ENCODE results near the gene VEGFC.

The VEGFC gene

DNA sequence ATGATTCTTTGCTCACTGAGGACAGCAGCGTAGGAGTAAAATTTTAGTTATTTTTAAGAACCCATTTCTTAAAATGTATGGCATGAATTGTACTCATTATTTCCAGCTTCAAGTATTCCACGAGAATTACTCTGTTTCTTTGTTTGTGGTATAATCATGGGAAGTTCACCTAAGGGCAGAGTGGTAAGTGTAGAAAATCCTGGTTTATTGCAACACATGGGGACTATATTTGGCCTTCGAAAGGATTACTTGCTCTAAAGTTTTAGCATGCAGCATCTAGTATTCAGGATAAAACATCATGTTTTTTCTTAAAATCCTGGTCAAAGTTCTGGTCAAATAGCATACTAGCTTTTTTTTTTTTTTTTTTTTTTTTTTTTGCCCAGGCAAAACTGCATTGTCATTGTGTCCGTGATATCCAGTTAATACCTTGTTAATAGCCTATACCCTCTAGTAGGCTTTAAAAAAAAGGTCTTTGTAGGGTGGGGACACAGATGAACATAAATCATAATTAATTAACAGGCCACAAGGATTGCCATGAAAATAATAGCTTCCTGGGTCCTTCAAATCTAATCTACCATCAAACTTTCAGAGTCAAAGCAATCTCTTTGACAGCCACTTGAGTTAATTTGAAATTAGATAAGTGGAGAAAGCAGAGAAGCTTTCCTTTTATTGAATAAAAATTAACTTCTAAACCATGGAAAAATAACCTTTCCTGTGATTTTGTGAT is 44.6 kb upstream of the VEGFC start:
- no peak overlapping the region for H3K4me3 ChIP-seq (ENCODE audit: low read depth, low read length)
- ChIA-PET POLR2A (interaction anchor here (1.2 kb wide), 1 partner anchor 45 kb away, joined by 4 read pairs; the partner anchor contains the start of gene VEGFC), CTCF (interaction anchor here (1.2 kb wide), 1 partner anchor 210 kb away, joined by 3 read pairs; no protein-coding TSS in a partner anchor)
- DNase-seq (ENCODE audit: low read depth, low spot score) = no peak
- TF ChIP-seq CTCF (IDR thresholded peaks at IDR 0.05; ENCODE audit: insufficient read depth, low read length, missing control alignments) = no peak

DNA sequence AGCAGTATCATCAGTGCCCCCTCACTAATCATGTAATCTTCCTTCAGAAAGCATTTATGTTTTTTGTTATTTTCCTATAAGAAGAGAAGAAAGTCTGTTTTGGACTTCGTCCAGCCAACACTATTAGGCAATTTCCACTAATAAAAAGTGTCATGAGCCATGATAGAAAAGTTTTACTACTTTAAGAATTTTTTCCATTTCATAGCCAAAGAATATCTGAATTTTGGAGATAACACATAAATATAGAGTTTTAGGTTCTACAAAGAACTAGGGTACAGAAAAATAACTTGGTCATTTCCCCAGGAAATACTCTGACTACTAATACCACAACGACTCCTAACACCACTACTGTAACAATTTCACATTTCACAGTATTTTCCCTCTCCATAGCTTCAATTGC is 41.8 kb upstream of the VEGFC start:
- ChIA-PET CTCF (no interaction called here), POLR2A (no interaction called here)
- no peak overlapping the region for H3K4me3 ChIP-seq (ENCODE audit: low read depth, low read length)
- TF ChIP-seq CTCF (IDR thresholded peaks at IDR 0.05; ENCODE audit: insufficient read depth, low read length, missing control alignments) = no peak
- no peak for DNase-seq (ENCODE audit: low read depth, low spot score)

DNA sequence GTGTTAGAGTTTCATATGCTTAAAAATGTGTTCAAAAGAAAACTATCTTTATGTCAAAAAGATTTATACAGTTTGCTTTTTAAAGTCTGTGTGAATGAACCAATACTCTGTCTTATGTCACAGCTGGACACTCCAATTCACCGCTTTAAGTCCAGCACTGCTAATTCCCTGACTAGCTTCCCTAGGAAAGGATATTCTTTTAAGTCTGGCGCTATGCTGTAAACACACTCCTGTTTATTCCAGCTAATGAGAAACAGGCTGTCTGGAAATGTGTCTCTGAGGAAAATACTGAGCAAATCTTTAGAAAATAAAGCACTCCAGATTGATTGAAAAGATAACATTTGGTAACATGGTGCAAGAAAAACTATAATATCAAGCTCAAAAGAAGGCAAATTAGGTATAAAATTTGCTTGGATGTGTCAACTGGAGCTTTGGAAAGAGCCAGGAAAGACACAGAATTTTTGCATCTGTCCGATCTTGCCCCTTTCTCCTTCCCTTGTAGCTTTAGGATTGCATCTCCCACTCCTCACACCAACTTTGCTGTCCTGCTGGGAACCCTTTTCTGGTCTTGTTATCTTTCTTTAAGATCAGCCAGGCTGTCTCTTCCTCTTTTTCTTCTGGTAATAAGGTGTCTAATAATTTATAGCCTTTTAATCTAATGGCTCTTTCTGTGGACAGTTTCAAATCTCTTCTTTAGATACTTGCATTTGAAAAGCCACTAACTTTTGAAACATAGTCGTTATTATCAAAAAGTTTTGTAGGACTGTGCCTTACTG is 40.9 kb upstream of the VEGFC start:
- TF ChIP-seq CTCF (IDR thresholded peaks at IDR 0.05; ENCODE audit: insufficient read depth, low read length, missing control alignments) = no peak
- ChIA-PET CTCF (interaction anchor here (0.7 to 1.4 kb wide), 3 partner anchors 8 to 214 kb away, joined by 3 to 4 read pairs (median 3); no protein-coding TSS in a partner anchor), POLR2A (no interaction called here)
- DNase-seq (ENCODE audit: low read depth, low spot score) = no peak
- no peak overlapping the region for H3K4me3 ChIP-seq (ENCODE audit: low read depth, low read length)

- ChIA-PET CTCF (interaction anchor here (1.3 to 1.6 kb wide), 2 partner anchors 10 to 216 kb away, joined by 3 to 5 read pairs; no protein-coding TSS in a partner anchor), POLR2A (no interaction called here)
- TF ChIP-seq CTCF (IDR thresholded peaks at IDR 0.05; ENCODE audit: insufficient read depth, low read length, missing control alignments) = no peak
- no peak for DNase-seq (ENCODE audit: low read depth, low spot score)
- H3K4me3 ChIP-seq (ENCODE audit: low read depth, low read length) = no peak overlapping the region
Observed at GRCh38 chr4:176830971-176831370, 38.2 kb upstream of the VEGFC start.

DNA sequence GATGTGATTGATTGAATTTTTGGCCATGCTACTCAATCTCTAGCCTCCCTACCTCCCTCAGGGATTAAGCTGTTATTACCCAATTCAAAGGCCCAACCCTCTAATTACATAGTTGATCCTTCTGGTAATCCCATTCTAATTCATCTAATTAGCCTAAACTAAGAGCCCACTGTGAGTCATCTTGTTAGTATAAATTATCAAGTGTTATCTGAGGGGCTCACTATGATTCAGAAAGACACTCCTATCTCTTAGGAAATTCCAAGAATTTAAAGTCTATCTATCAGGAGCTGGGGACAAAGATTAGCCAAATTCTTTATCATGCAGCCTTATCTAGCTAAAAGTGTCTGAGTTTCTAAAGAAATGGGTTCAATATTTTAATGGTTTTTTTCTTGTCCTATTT is 32.9 kb upstream of the VEGFC start:
- CTCF ChIA-PET = interaction anchor here (0.9 to 1.3 kb wide), 3 partner anchors 8 to 274 kb away, joined by 3 to 6 read pairs (median 4); no protein-coding TSS in a partner anchor

More for the DNA sequence above, 32.9 kb upstream of the VEGFC start:
- no peak for TF ChIP-seq CTCF (IDR thresholded peaks at IDR 0.05; ENCODE audit: insufficient read depth, low read length, missing control alignments)
- DNase-seq (ENCODE audit: low read depth, low spot score) = no peak
- POLR2A ChIA-PET = interaction anchor here (0.7 kb wide), 1 partner anchor 78 kb away, joined by 6 read pairs; no protein-coding TSS in a partner anchor
- H3K4me3 ChIP-seq (ENCODE audit: low read depth, low read length) = no peak overlapping the region

Data from AG04449 (cell line).